GM12878 (cell line): ENCODE measurements around the gene SAP25. TPM values are rescaled to one million over a fixed set of nuclear protein-coding genes. Genes with fewer than 3 reads are reported as not detected.
A peak's percentile ranks its signal among the peaks of the same experiment; 100 is the strongest.

Experiments used
- ATAC-seq: fragments of 200-7000 bp; cut with Tn5 transposase; 3 replicates; pipeline ENCODE4 v1.9.1; 2020; ENCODE audit warnings: mild to moderate bottlenecking, moderate library complexity
- BruUV-seq: library from RNA; stranded (reverse); fragments of 400-500 nt; replicated peaks from 2 replicates; lab custom pipeline; 2021; lab: Mats Ljungman, UMichigan
- CTCF ChIA-PET: fragments of 300-600 bp; sonication (Branson Sonifier 250); formaldehyde crosslinking; extraction: SDS; loops from one replicate; lab custom pipeline; 2021; ENCODE audit warnings: inconsistent platforms; lab: Yijun Ruan, JAX
- POLR2A ChIA-PET: fragments of 350-600 bp; formaldehyde crosslinking; extraction: SDS; loops from one replicate; lab custom pipeline; 2021; ENCODE audit warnings: inconsistent platforms; lab: Charles Lee
- RAD21 ChIA-PET: fragments of 300-600 bp; sonication (Branson Sonifier 250); formaldehyde crosslinking; loops from one replicate; lab custom pipeline; 2023; ENCODE audit warnings: antibody characterized with exemption; ENCODE audit not compliant: unreplicated experiment; lab: Charles Lee
- SMC1A ChIA-PET: fragments of 300-600 bp; sonication (Branson Sonifier 250); formaldehyde crosslinking; loops from one replicate; lab custom pipeline; 2023; ENCODE audit not compliant: unreplicated experiment, uncharacterized antibody; lab: Charles Lee
- DNase-seq: peaks from one replicate; pipeline ENCODE4 v3.0.0-alpha.2; 2011; ENCODE audit warnings: low read depth, low spot score
- FAIRE-seq: peaks from 3 replicates; lab custom pipeline; 2011; peaks lifted over from hg19 to GRCh38; lab: Jason Lieb, UNC
- H2AFZ ChIP-seq: 2 replicates; pipeline ENCODE4 v1.6.0; 2011; ENCODE audit warnings: low read depth, low read length, control low read depth; ENCODE audit not compliant: control insufficient read depth
- H3K27ac ChIP-seq: 2 replicates; pipeline ENCODE4 v1.5.1; 2011; ENCODE audit warnings: control low read depth; ENCODE audit not compliant: control insufficient read depth, insufficient read depth
- H3K27me3 ChIP-seq, 2 experiments: replicated peaks in 1 of 2; 2 replicates each; pipeline versions ENCODE4 v1.6.0 to v1.6.1; 2011; ENCODE audit warnings: low read length in 1 of 2; ENCODE audit not compliant: control insufficient read depth in 2 of 2, insufficient read depth in 2 of 2
- H3K36me3 ChIP-seq, 2 experiments: 2 replicates each; pipeline ENCODE4 v1.5.1; 2011; ENCODE audit warnings: low read length in 1 of 2; ENCODE audit not compliant: control insufficient read depth in 2 of 2, insufficient read depth in 2 of 2
- H3K4me1 ChIP-seq: 2 replicates; pipeline ENCODE4 v1.6.1; 2011; ENCODE audit warnings: mild to moderate bottlenecking, low read length, moderate library complexity, mixed read lengths; ENCODE audit not compliant: control insufficient read depth, insufficient read depth
- H3K4me2 ChIP-seq: 2 replicates; pipeline ENCODE4 v1.6.0; 2011; ENCODE audit warnings: control low read depth; ENCODE audit not compliant: control insufficient read depth, insufficient read depth
- H3K4me3 ChIP-seq: fragments of 200-600 bp; sonication (generic); 2 replicates; pipeline ENCODE4 v1.5.1; 2016
- H3K79me2 ChIP-seq: 2 replicates; pipeline ENCODE4 v1.6.0; 2011; ENCODE audit warnings: low read length; ENCODE audit not compliant: control insufficient read depth, insufficient read depth
- H3K9ac ChIP-seq: 2 replicates; pipeline ENCODE4 v1.8.0; 2011; ENCODE audit warnings: low read length, control low read depth, mixed read lengths; ENCODE audit not compliant: control insufficient read depth, insufficient read depth
- H3K9me3 ChIP-seq: replicated peaks from 3 replicates; pipeline ENCODE4 v1.5.1; 2011; ENCODE audit warnings: mild to moderate bottlenecking, low read length; ENCODE audit not compliant: control insufficient read depth, insufficient read depth
- H4K20me1 ChIP-seq: 2 replicates; pipeline ENCODE4 v1.6.0; 2011; ENCODE audit not compliant: control insufficient read depth, insufficient read depth
- BACH1 ChIP-seq: fragments of 450-650 bp; IDR thresholded peaks from 2 replicates; pipeline ENCODE4 v1.6.1; 2017; ENCODE audit warnings: mild to moderate bottlenecking, borderline replicate concordance
- EGR1 ChIP-seq, 2 experiments: IDR thresholded peaks; 1 replicate in 1 of 2; 2 replicates in 1 of 2; pipeline ENCODE4 v1.6.1; 2011 to 2012; ENCODE audit warnings: low read depth in 2 of 2, low read length in 2 of 2, borderline replicate concordance in 1 of 2, mild to moderate bottlenecking in 1 of 2, moderate library complexity in 1 of 2
- ETV6 ChIP-seq, 2 experiments: fragments of 450-650 bp in 1 of 2; IDR thresholded peaks in 1 of 2; conservative IDR thresholded peaks in 1 of 2; 2 replicates each; pipeline ENCODE4 v1.6.1; 2014; ENCODE audit warnings: antibody characterized with exemption in 1 of 2, borderline replicate concordance in 1 of 2, low read depth in 1 of 2, mild to moderate bottlenecking in 1 of 2, moderate library complexity in 1 of 2
- IRF5 ChIP-seq: fragments of 450-650 bp; IDR thresholded peaks from 2 replicates; pipeline ENCODE4 v1.6.1; 2017; ENCODE audit warnings: borderline replicate concordance
- MYC ChIP-seq: IDR thresholded peaks from 2 replicates; pipeline ENCODE4 v1.6.1; 2011; ENCODE audit warnings: mild to moderate bottlenecking, low read length, moderate library complexity, inconsistent platforms; ENCODE audit not compliant: insufficient read depth, insufficient replicate concordance, insufficient read length, severe bottlenecking
- NRF1 ChIP-seq: conservative IDR thresholded peaks from 2 replicates; pipeline ENCODE4 v1.6.1; 2011; ENCODE audit warnings: mild to moderate bottlenecking, low read depth, low read length, improper control_type of control experiment
- PKNOX1 ChIP-seq: fragments of 450-650 bp; IDR thresholded peaks from 2 replicates; pipeline ENCODE4 v1.6.1; 2016; ENCODE audit warnings: mild to moderate bottlenecking
- POLR2AphosphoS5 ChIP-seq: IDR thresholded peaks from 2 replicates; pipeline ENCODE4 v1.6.1; 2011; ENCODE audit warnings: mild to moderate bottlenecking, low read length, inconsistent platforms
- POU2F2 ChIP-seq: IDR thresholded peaks from 3 replicates; pipeline ENCODE4 v1.6.1; 2011; ENCODE audit warnings: low read depth, mild to moderate bottlenecking, low read length, borderline replicate concordance
- RELA ChIP-seq: fragments of 450-650 bp; IDR thresholded peaks from 2 replicates; pipeline ENCODE4 v1.8.0; 2014; ENCODE audit warnings: borderline replicate concordance; ENCODE audit not compliant: partially characterized antibody
- SMARCA5 ChIP-seq: fragments of 450-650 bp; IDR thresholded peaks from 2 replicates; pipeline ENCODE4 v1.6.1; 2017; ENCODE audit warnings: mild to moderate bottlenecking
- SP1 ChIP-seq: IDR thresholded peaks from one replicate; pipeline ENCODE4 v1.6.1; 2011; ENCODE audit warnings: low read depth, low read length
- SUPT20H ChIP-seq: IDR thresholded peaks from 2 replicates; pipeline ENCODE4 v1.6.1; 2011; ENCODE audit warnings: low read depth, mild to moderate bottlenecking, low read length, moderate library complexity, borderline replicate concordance; ENCODE audit not compliant: control insufficient read depth
- TCF12 ChIP-seq: IDR thresholded peaks from 2 replicates; pipeline ENCODE4 v1.6.1; 2011; ENCODE audit warnings: low read depth, mild to moderate bottlenecking, low read length
- ZBED1 ChIP-seq: IDR thresholded peaks from 2 replicates; pipeline ENCODE4 v1.6.1; 2016; ENCODE audit warnings: borderline replicate concordance
- ZNF24 ChIP-seq: fragments of 450-650 bp; IDR thresholded peaks from 2 replicates; pipeline ENCODE4 v1.6.1; 2017; ENCODE audit warnings: antibody characterized with exemption, mild to moderate bottlenecking
- ZNF274 ChIP-seq: IDR thresholded peaks from one replicate; pipeline ENCODE4 v1.8.0; 2011; ENCODE audit not compliant: insufficient read length, insufficient read depth
- WGBS: methylation state at CpG from one replicate; pipeline ENCODE4 v1.1.6; 2016; ENCODE audit warnings: low lambda C conversion rate; ENCODE audit not compliant: insufficient replicate concordance, insufficient coverage; ENCODE audit errors: missing lambda C conversion rate; 5-methylcytosine and 5-hydroxymethylcytosine counted together
- in situ Hi-C: fragments of 300-500 bp; cut with MboI; formaldehyde crosslinking; loops from 9 replicates; pipeline ENCODE4 v1.14.3; 2018; ENCODE audit warnings: mixed read lengths
- intact Hi-C: fragments of 100-400 bp; cut with micrococcal nuclease; formaldehyde crosslinking; loops from one replicate; pipeline ENCODE4 v1.14.2; 2022; ENCODE audit not compliant: unreplicated experiment
- polyA plus RNA-seq, 11 experiments: library from polyadenylated mRNA; depleted of rRNA in 4 of 11; unstranded in 6 of 11; stranded (reverse) in 5 of 11; fragments of >200 nt; fragmentation: Nextera tagmentation in 4 of 11; fragmentation: Illumina TruSeq in 1 of 11; extraction: Ambion mirVana in 4 of 11; extraction: Trizol in 1 of 11; gene quantifications; 1 replicate in 1 of 11; 2 replicates in 10 of 11; pipeline versions ENCODE4 v1.2.1 to v1.2.3, GENCODE V29; 2011 to 2016; ENCODE audit warnings: inconsistent platforms in 2 of 11, missing spikeins in 2 of 11, low read depth in 1 of 11
- total RNA-seq, 4 experiments: library from RNA; depleted of rRNA in 3 of 4; stranded (reverse); fragments of >200 nt in 3 of 4; fragmentation: Illumina TruSeq in 1 of 4; extraction: Trizol in 1 of 4; gene quantifications; 2 replicates each; pipeline versions ENCODE4 v1.2.1 to v1.2.3, GENCODE V29; 2013 to 2021

SAP25 gene
- total and polyA plus RNA-seq, 10 of the 15 experiments (the other 5 are each of a cell fraction or from before 2014, with no cell fraction given), result 0.14 to 8.6 (median 1.1) TPM

- ATAC-seq (peak; percentile 42), FAIRE-seq (no peak), DNase-seq (no peak)
- Histone ChIP-seq H3K4me3 (peak within 1 kb of the TSS; percentile 83), H3K4me2 (peak within 1 kb of the TSS; percentile 99), H3K27ac (peak within 1 kb of the TSS; percentile 88), H2AFZ (peak within 1 kb of the TSS; percentile 95), H3K36me3 (peaks cover 4 to 9% of the 10 kb centered on the region in 2 experiments), H3K4me1 (peaks cover 24% of the 10 kb centered on the region), H3K79me2 (peaks cover 32% of the 10 kb centered on the region), H3K9me3 (no peaks in the 10 kb centered on the region), H3K9ac (peak within 1 kb of the TSS; percentile 86), H4K20me1 (no peaks in the 10 kb centered on the region), H3K27me3 (no peaks in the 10 kb centered on the region)
- BruUV-seq, result no TSS peak
- SMC1A ChIA-PET, result interaction anchor here (0.6 to 4.6 kb wide), 16 partner anchors 11 to 136 kb away, joined by 3 to 19 read pairs (median 4); partner anchors contain the start of genes AGFG2, MOSPD3 and POP7
- in situ Hi-C loops, result no loop called here
- CTCF ChIA-PET, result interaction anchor here (0.9 to 11.6 kb wide), 19 partner anchors 13 to 607 kb away, joined by 3 to 190 read pairs (median 5); partner anchors contain the start of genes GIGYF1, MOSPD3, POP7 and PPP1R35
- POLR2A ChIA-PET, result interaction anchor here (0.5 to 4.3 kb wide), 28 partner anchors 10 to 364 kb away, joined by 3 to 47 read pairs (median 6); partner anchors contain the start of genes AGFG2, GNB2, MOSPD3 and POP7
- RAD21 ChIA-PET, result interaction anchor here (0.8 to 4.2 kb wide), 22 partner anchors 14 to 267 kb away, joined by 3 to 21 read pairs (median 5); partner anchors contain the start of genes AGFG2, GIGYF1, MOSPD3 and POP7
- intact Hi-C loops, result loop anchor here (1.0 kb wide), 1 partner anchor 106 kb away; no protein-coding TSS in a partner anchor
- WGBS, result 1% methylated on average over 49 of the region's 61 CpGs
- peak in 1 of 2 experiments; percentile 78; a peak in 1 of 3 replicates for TF ChIP-seq EGR1 (IDR thresholded peaks at IDR 0.05; ENCODE audit: borderline replicate concordance in 1 of 2, low read depth in 2 of 2, low read length in 2 of 2)
- no peak for TF ChIP-seq IRF5
- no peak for TF ChIP-seq ZBED1
- TF ChIP-seq RELA, result peak; percentile 55
- TF ChIP-seq POLR2AphosphoS5, result peak; percentile 98
- no peak for TF ChIP-seq MYC
- peak; percentile 73; the same call in 2 of the 3 replicates for TF ChIP-seq POU2F2
- no peak for TF ChIP-seq ZNF274
- peak; percentile 93 for TF ChIP-seq BACH1
- TF ChIP-seq PKNOX1, result no peak
- no peak for TF ChIP-seq SUPT20H
- no peak for TF ChIP-seq SP1
- no peak for TF ChIP-seq ZNF24
- no peak for TF ChIP-seq NRF1
- TF ChIP-seq TCF12, result peak; percentile 75
- peak; percentile 98 for TF ChIP-seq SMARCA5
- TF ChIP-seq ETV6 (conservative IDR thresholded peaks at IDR 0.05 in 1 of 2, IDR thresholded peaks at IDR 0.05 in 1 of 2; ENCODE audit: borderline replicate concordance in 1 of 2, low read depth in 1 of 2), result no peak
Measured at GRCh38 chr7:100585511-100586265, 12.0 kb upstream of the SAP25 start, which contains the start of gene LRCH4. Gene LRCH4, minus strand, starts transcription at chr7:100586129. Its CDS starts 29 bp downstream, at chr7:100586100.
